PC-3 (cell line): ENCODE data around the gene TJAP1.

Source experiments
- CTCF ChIP-seq: fragments of 300-600 bp; sonication (generic); conservative IDR thresholded peaks from 2 replicates; pipeline ENCODE4 v1.5.1; 2017; ENCODE audit warnings: antibody characterized with exemption, low read depth, mild to moderate bottlenecking, low read length
- EZH2 ChIP-seq: fragments of 300-600 bp; sonication (generic); IDR thresholded peaks from one replicate; pipeline ENCODE4 v1.6.1; 2017; ENCODE audit warnings: antibody characterized with exemption, mild to moderate bottlenecking, low read length; ENCODE audit not compliant: unreplicated experiment
- EZH2phosphoT487 ChIP-seq: fragments of 300-600 bp; sonication (generic); IDR thresholded peaks from 2 replicates; pipeline ENCODE4 v1.6.1; 2018; ENCODE audit warnings: mild to moderate bottlenecking, antibody characterized with exemption, low read length, borderline replicate concordance

GRCh38 chr6:43541774-43542471, 64.6 kb downstream of the TJAP1 start:
- TF ChIP-seq CTCF (no peak), EZH2 (no peak), EZH2phosphoT487 (no peak)
